ENCODE data around the gene OR4F15. TPM values are rescaled to one million over a fixed set of nuclear protein-coding genes. Genes with fewer than 3 reads are reported as not detected.
"Not testable (repeated sequence)": the region's sequence is repeated elsewhere in the genome, so short reads cannot be mapped to it uniquely, and the experiment has no call there.

Gene OR4F15
- total and polyA plus RNA-seq, 2 of the 13 experiments (the other 11 are each of a cell fraction or from before 2014, with no cell fraction given) = not detected

DNA sequence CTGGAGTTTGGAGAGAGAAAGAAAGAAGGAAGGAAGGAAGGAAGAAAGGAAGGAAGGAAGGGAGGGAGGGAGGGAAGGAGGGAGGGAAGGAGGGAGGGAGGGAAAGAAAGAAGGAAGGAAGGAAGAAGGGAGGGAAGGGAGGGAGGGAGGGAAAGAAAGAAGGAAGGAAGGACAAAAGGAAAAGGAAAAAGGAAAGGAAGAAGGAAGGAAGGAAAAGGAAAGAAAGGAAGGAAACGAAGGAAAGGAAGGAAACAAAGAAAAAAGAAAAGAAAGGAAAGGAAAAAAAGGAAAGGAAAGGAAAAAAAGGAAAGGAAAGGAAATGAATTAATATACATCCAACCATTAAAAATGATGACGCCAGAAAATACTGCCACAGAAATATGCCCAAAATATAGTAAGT, 27.4 kb upstream of the OR4F15 start:
- no peak overlapping the region for H3K4me2 ChIP-seq (ENCODE audit: low read depth, low read length)
- H3K27ac ChIP-seq (ENCODE audit: extremely low read length, insufficient read depth, low read length) = no peak overlapping the region
- no peak for ATAC-seq
- ChIA-PET POLR2A (no interaction called here), CTCF (ENCODE audit: low intra/inter-chr PET ratio, low total read pairs) (no interaction called here)
- H4K20me1 ChIP-seq (ENCODE audit: insufficient read depth, low read length) = no peaks in the 10 kb centered on the region
- no peak overlapping the region for H3K4me3 ChIP-seq (replicated peaks in 1 of 3; ENCODE audit: insufficient read depth in 1 of 3, low read depth in 2 of 3, low read length in 3 of 3)
- TF ChIP-seq ZMYM3 (CRISPR knock-in tag; IDR thresholded peaks at IDR 0.05) = no peak
- TF ChIP-seq KLF12 (CRISPR knock-in tag; IDR thresholded peaks at IDR 0.05; ENCODE audit: borderline replicate concordance) = no peak
- TF ChIP-seq, protein P1, sequence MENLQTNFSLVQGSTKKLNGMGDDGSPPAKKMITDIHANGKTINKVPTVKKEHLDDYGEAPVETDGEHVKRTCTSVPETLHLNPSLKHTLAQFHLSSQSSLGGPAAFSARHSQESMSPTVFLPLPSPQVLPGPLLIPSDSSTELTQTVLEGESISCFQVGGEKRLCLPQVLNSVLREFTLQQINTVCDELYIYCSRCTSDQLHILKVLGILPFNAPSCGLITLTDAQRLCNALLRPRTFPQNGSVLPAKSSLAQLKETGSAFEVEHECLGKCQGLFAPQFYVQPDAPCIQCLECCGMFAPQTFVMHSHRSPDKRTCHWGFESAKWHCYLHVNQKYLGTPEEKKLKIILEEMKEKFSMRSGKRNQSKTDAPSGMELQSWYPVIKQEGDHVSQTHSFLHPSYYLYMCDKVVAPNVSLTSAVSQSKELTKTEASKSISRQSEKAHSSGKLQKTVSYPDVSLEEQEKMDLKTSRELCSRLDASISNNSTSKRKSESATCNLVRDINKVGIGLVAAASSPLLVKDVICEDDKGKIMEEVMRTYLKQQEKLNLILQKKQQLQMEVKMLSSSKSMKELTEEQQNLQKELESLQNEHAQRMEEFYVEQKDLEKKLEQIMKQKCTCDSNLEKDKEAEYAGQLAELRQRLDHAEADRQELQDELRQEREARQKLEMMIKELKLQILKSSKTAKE (CRISPR knock-in tag; IDR thresholded peaks at IDR 0.05; ENCODE audit: borderline replicate concordance) = no peak
- TF ChIP-seq YEATS4 (CRISPR knock-in tag; IDR thresholded peaks at IDR 0.05; ENCODE audit: borderline replicate concordance) = no peak
- no peak for TF ChIP-seq PCBP2 (optimal IDR thresholded peaks at IDR 0.05; ENCODE audit: low read depth, low read length, poor library complexity, severe bottlenecking)
- peak; percentile 47 for TF ChIP-seq SRSF9 (IDR thresholded peaks at IDR 0.05; ENCODE audit: borderline replicate concordance, insufficient read depth, low read depth, low read length, poor library complexity, severe bottlenecking)
- no peak for TF ChIP-seq ZNF674 (CRISPR knock-in tag; IDR thresholded peaks at IDR 0.05; ENCODE audit: low read depth)
- no peak for TF ChIP-seq SMARCE1 (IDR thresholded peaks at IDR 0.05; ENCODE audit: borderline replicate concordance)
- TF ChIP-seq E2F5 (CRISPR knock-in tag; conservative IDR thresholded peaks at IDR 0.05) = no peak
- TF ChIP-seq, protein P2, sequence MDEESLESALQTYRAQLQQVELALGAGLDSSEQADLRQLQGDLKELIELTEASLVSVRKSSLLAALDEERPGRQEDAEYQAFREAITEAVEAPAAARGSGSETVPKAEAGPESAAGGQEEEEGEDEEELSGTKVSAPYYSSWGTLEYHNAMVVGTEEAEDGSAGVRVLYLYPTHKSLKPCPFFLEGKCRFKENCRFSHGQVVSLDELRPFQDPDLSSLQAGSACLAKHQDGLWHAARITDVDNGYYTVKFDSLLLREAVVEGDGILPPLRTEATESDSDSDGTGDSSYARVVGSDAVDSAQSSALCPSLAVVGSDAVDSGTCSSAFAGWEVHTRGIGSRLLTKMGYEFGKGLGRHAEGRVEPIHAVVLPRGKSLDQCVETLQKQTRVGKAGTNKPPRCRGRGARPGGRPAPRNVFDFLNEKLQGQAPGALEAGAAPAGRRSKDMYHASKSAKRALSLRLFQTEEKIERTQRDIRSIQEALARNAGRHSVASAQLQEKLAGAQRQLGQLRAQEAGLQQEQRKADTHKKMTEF (CRISPR knock-in tag; IDR thresholded peaks at IDR 0.05) = no peak
- TF ChIP-seq MXD3 (CRISPR knock-in tag; IDR thresholded peaks at IDR 0.05) = no peak
- no peak for TF ChIP-seq ZNF761 (CRISPR knock-in tag; conservative IDR thresholded peaks at IDR 0.05)
- no peak for TF ChIP-seq CCDC6 (CRISPR knock-in tag; IDR thresholded peaks at IDR 0.05)
- peak; percentile 67 for TF ChIP-seq HNRNPK (IDR thresholded peaks at IDR 0.05; ENCODE audit: low read depth, low read length, poor library complexity, severe bottlenecking)
- in situ Hi-C loops (cut with HindIII; ENCODE audit: extremely low pct_ligation_motif_present, low pct_unique_long_range_greater_than_20kb) (no loop called here), intact Hi-C loops (cut with micrococcal nuclease; ENCODE audit: unreplicated experiment) (no loop called here)
- no peaks in the 10 kb centered on the region for H3K36me3 ChIP-seq (replicated peaks in 1 of 2; ENCODE audit: control insufficient read depth in 1 of 2, insufficient read depth in 2 of 2, low read length in 2 of 2)
- H3K9ac ChIP-seq (ENCODE audit: insufficient read depth, low read depth, low read length) = no peak overlapping the region
- no peaks in the 10 kb centered on the region for H3K9me3 ChIP-seq (ENCODE audit: low read length)
- DNase-seq (ENCODE audit: low spot score) = no peak
- BruUV-seq (replicated peaks) = no TSS peak
- no peaks in the 10 kb centered on the region for H3K27me3 ChIP-seq (ENCODE audit: control insufficient read depth in 1 of 2, insufficient read depth in 2 of 2, low read length in 2 of 2)
- FAIRE-seq = no peak
- 27% methylated on average over 2 of the region's 2 CpGs for WGBS (ENCODE audit: low lambda C conversion rate)
- 0 out of 2 replicates have a peak, but pooled peaks cover 9% of the 10 kb centered on the region for H3K4me1 ChIP-seq (ENCODE audit: insufficient read depth, low read length)
- no peaks in the 10 kb centered on the region for H3K79me2 ChIP-seq (ENCODE audit: insufficient read depth, low read length)
- H2AFZ ChIP-seq (ENCODE audit: low read length) = no peak overlapping the region

GRCh38 chr15:101786422-101786821, 25.6 kb upstream of the OR4F15 start:
- CTCF ChIA-PET (ENCODE audit: low intra/inter-chr PET ratio, low total read pairs); H3K4me1 ChIP-seq (ENCODE audit: insufficient read depth, low read length); H3K9me3 ChIP-seq (ENCODE audit: low read length); H3K36me3 ChIP-seq (replicated peaks in 1 of 2; ENCODE audit: control insufficient read depth in 1 of 2, insufficient read depth in 2 of 2, low read length in 2 of 2); BruUV-seq (replicated peaks); intact Hi-C loops (cut with micrococcal nuclease; ENCODE audit: unreplicated experiment); DNase-seq (ENCODE audit: low spot score); POLR2A ChIA-PET; H2AFZ ChIP-seq (ENCODE audit: low read length); H4K20me1 ChIP-seq (ENCODE audit: insufficient read depth, low read length); H3K9ac ChIP-seq (ENCODE audit: insufficient read depth, low read depth, low read length); H3K4me3 ChIP-seq (replicated peaks in 1 of 3; ENCODE audit: insufficient read depth in 1 of 3, low read depth in 2 of 3, low read length in 3 of 3); H3K27me3 ChIP-seq (ENCODE audit: control insufficient read depth in 1 of 2, insufficient read depth in 2 of 2, low read length in 2 of 2); FAIRE-seq; ATAC-seq; in situ Hi-C loops (cut with HindIII; ENCODE audit: extremely low pct_ligation_motif_present, low pct_unique_long_range_greater_than_20kb); H3K4me2 ChIP-seq (ENCODE audit: low read depth, low read length); H3K27ac ChIP-seq (ENCODE audit: extremely low read length, insufficient read depth, low read length); H3K79me2 ChIP-seq (ENCODE audit: insufficient read depth, low read length): not testable (repeated sequence)
- WGBS (ENCODE audit: low lambda C conversion rate) = 27% methylated on average over 2 of the region's 2 CpGs

All from HepG2 (cell line).